Activated T-helper 17 cell treated with anti-CD3 and anti-CD28 coated beads, Interleukin-2, amount 50 U/mL, for 72 hours (primary cell): Measurements from ENCODE around the gene KIAA1671. TPM values are rescaled to one million over a fixed set of nuclear protein-coding genes. Genes with fewer than 3 reads are reported as not detected.

Source experiments
- ATAC-seq: fragments of 150-1000 bp; cut with Tn5 transposase; replicated peaks from 2 replicates; pipeline ENCODE4 v1.10.0; 2021; ENCODE audit warnings: mild to moderate bottlenecking, moderate library complexity
- H3K27ac Mint-ChIP-seq: one replicate; pipeline ENCODE4 v1.8.0; 2022; ENCODE audit warnings: mixed read lengths
- H3K27me3 Mint-ChIP-seq: one replicate; pipeline ENCODE4 v1.8.0; 2022; ENCODE audit warnings: mixed read lengths
- H3K36me3 Mint-ChIP-seq: one replicate; pipeline ENCODE4 v1.8.0; 2022; ENCODE audit warnings: low read depth, mild to moderate bottlenecking, mixed read lengths
- H3K4me1 Mint-ChIP-seq: one replicate; pipeline ENCODE4 v1.8.0; 2022; ENCODE audit warnings: mixed read lengths
- H3K4me3 Mint-ChIP-seq: one replicate; pipeline ENCODE4 v1.8.0; 2022; ENCODE audit warnings: mild to moderate bottlenecking, mixed read lengths
- H3K9me3 Mint-ChIP-seq: one replicate; pipeline ENCODE4 v1.8.0; 2022; ENCODE audit warnings: mixed read lengths
- total RNA-seq, 2 donors: library from RNA; stranded (reverse); gene quantifications; one replicate each; pipeline ENCODE4 v1.2.3, GENCODE V29; 2022

KIAA1671 gene
- total RNA-seq, 2 donors from 2014 or later = 5.9 to 6.0 TPM

DNA sequence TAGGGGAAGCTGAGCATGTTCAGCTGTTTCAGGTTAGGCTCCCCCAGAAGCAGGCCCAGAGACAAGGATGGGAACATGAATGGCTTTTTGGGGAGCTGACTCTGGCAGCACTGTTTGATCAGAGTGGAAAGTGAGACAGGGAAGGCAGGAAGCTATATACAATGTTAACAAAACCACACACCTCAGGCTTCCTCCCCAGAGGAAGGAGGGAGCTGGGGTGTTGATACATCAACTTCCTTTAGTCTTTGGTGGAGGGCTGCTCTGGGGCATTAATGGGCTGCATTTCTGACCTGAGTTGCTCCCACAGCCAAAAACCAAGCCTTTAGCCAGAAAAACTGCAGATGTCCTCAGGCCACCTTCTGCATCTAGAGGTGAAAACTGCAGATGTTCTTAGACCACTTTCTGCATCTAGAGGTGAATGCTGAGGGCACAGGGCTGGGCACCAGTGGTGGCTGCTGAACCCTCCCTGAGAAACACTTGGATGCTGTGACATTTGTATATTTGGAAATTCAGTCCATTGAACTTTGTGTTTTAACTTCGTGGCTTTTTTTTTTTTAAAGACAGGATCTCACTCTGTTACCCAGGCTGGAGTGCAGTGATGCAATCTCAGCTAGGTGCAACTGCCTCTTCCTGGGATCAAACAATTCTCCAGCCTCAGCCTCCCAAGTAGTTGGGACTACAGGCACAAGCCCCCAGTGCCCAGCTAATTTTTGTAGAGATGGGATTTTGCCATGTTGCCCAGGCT is 49.9 kb downstream of the KIAA1671 start:
- Mint-ChIP-seq H3K36me3 (no peaks in the 10 kb centered on the region), H3K27ac (no peak overlapping the region), H3K9me3 (no peaks in the 10 kb centered on the region), H3K4me3 (no peak overlapping the region), H3K27me3 (peaks cover 2% of the 10 kb centered on the region), H3K4me1 (no peaks in the 10 kb centered on the region)
- no peak for ATAC-seq

DNA sequence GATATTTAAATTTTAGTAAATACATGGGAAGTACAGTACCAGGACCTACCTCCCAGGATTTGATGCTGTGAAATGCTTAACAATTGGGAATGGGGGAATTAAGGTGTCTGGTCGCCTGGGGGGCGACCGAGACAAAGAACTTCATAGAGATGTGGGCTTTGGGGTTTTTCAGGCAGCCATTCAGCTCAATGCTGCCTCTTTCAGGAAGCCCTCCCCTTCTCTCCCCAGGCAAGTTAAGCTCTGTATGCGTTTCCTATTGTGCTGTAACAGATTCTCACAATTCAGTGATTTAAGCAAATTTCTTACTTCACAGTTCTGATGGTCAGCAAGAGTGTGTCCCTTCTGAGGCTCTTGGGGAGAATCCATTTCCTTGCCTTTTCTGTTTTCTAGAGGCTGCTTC is 53.8 kb downstream of the KIAA1671 start:
- Mint-ChIP-seq H3K27ac (no peak overlapping the region), H3K27me3 (no peaks in the 10 kb centered on the region), H3K9me3 (no peaks in the 10 kb centered on the region), H3K4me1 (no peaks in the 10 kb centered on the region), H3K36me3 (no peaks in the 10 kb centered on the region), H3K4me3 (no peak overlapping the region)
- no peak for ATAC-seq

DNA sequence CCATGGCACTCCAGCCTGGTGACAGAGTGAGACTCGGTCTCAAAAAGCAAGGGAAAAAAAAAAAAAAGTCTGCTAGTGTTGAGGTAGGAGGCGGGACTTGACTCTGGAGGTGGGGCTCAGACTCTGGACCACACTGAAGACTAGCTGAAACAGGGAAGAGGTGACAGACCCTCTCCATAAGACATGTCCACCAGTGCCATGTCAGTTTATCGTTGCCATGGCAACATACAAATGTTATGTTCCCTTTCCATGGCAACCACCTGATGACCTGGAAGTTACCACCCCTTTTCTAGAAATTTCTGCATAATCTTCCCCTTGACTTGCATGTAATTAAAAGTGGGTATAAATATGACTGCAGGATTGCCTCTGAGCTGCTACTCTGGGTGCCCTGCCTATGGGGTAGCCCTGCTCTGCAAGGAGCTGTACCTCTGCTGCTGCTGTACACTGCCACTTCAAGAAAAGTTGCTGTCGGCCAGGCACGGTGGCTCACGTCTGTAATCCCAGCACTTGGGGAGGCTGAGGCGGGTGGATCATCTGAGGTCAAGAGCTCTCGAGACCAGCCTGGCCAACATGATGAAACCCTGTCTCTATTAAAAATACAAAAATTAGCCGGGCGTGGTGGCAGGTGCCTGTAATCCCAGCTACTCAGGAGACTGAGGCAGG is 55.1 kb downstream of the KIAA1671 start:
- H3K4me3 Mint-ChIP-seq = no peak overlapping the region
- H3K36me3 Mint-ChIP-seq = no peaks in the 10 kb centered on the region
- ATAC-seq = no peak
- no peaks in the 10 kb centered on the region for H3K27me3 Mint-ChIP-seq
- no peaks in the 10 kb centered on the region for H3K9me3 Mint-ChIP-seq
- H3K27ac Mint-ChIP-seq = no peak overlapping the region
- H3K4me1 Mint-ChIP-seq = no peaks in the 10 kb centered on the region

GRCh38 chr22:25008666-25009065 is 56.1 kb downstream of the KIAA1671 start:
- no peaks in the 10 kb centered on the region for H3K9me3 Mint-ChIP-seq
- no peaks in the 10 kb centered on the region for H3K36me3 Mint-ChIP-seq
- no peak for ATAC-seq
- H3K27ac Mint-ChIP-seq = no peak overlapping the region
- H3K27me3 Mint-ChIP-seq = no peaks in the 10 kb centered on the region
- H3K4me1 Mint-ChIP-seq = no peaks in the 10 kb centered on the region
- no peak overlapping the region for H3K4me3 Mint-ChIP-seq

DNA sequence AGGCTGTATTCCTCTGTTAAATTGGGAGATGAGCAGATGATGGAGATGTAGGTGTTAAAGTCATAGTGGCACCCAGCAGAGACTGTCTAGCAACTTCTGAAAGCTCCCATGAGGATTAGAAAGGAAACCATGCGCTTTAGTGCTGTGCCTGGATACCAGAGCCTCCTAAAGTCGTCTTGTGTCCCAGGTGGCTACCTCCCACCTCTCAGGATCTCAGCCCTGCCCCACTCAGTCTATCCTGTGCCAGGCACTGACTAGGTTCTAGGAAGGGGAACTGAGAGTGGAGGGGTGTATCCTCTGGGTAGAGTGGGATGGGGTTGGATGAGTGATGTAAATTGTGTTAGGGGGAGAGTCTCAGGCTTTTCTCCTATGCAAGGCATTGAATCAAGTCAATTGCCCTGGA is 60.2 kb downstream of the KIAA1671 start:
- Mint-ChIP-seq H3K4me1 (no peaks in the 10 kb centered on the region), H3K9me3 (no peaks in the 10 kb centered on the region), H3K4me3 (no peak overlapping the region), H3K36me3 (no peaks in the 10 kb centered on the region), H3K27me3 (no peaks in the 10 kb centered on the region), H3K27ac (no peak overlapping the region)
- no peak for ATAC-seq

- H3K36me3 Mint-ChIP-seq = no peaks in the 10 kb centered on the region
- H3K4me3 Mint-ChIP-seq = no peak overlapping the region
- H3K27me3 Mint-ChIP-seq = no peaks in the 10 kb centered on the region
- no peaks in the 10 kb centered on the region for H3K9me3 Mint-ChIP-seq
- H3K4me1 Mint-ChIP-seq = no peaks in the 10 kb centered on the region
- no peak overlapping the region for H3K27ac Mint-ChIP-seq
- ATAC-seq = no peak
Measured at GRCh38 chr22:25013607-25014006, 61.1 kb downstream of the KIAA1671 start.

DNA sequence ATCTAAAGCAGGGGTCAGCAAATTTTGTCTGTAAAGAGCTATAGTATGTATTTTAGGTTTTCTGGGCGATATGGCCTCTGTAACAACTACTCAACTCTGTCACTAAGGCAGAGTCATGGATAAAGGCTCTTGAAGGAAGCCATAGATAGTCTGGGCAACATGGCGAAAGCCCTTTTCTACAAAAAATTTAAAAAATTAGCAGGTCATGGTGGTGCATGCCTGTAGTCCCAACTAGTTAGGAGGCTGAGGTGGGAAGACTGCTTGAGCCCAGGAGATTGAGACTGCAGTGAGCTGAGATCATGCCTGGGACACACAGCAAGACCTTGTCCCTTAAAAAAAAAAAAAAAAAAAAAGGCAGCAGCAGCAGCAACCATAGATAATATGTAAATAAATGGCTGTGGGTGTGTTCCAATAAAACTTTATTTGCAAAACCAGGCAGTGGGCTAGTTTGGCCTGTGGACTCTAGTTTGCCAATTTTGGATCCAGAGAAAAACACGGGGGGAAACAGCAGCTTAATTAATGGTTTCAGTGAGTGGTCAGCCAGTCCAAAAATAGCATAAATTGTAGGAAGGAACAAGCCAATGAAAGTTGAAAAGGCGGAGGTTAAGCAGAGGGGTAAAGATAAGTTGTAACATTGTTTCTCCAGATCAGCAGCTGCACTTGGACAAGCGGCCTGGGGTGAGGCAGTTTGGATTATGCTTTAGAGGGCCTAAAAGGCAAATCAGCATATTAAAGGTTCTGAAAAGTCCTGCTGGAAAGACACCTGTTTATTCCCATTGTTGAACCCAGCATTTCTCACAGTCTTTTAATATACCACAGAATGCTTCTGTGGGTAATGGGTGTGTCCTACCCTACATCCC is 62.6 kb downstream of the KIAA1671 start:
- no peak for ATAC-seq
- Mint-ChIP-seq H3K9me3 (no peaks in the 10 kb centered on the region), H3K4me3 (no peak overlapping the region), H3K4me1 (no peaks in the 10 kb centered on the region), H3K27ac (no peak overlapping the region), H3K36me3 (no peaks in the 10 kb centered on the region), H3K27me3 (peaks cover 4% of the 10 kb centered on the region)

GRCh38 chr22:25016311-25016710 is 63.8 kb downstream of the KIAA1671 start:
- Mint-ChIP-seq H3K4me3 (no peak overlapping the region), H3K27ac (no peak overlapping the region), H3K4me1 (no peaks in the 10 kb centered on the region), H3K9me3 (no peaks in the 10 kb centered on the region), H3K27me3 (peaks cover 10% of the 10 kb centered on the region), H3K36me3 (no peaks in the 10 kb centered on the region)
- no peak for ATAC-seq

- no peak overlapping the region for H3K27ac Mint-ChIP-seq
- H3K9me3 Mint-ChIP-seq = no peaks in the 10 kb centered on the region
- no peak for ATAC-seq
- H3K4me1 Mint-ChIP-seq = no peaks in the 10 kb centered on the region
- H3K4me3 Mint-ChIP-seq = no peak overlapping the region
- H3K27me3 Mint-ChIP-seq = peaks cover 10% of the 10 kb centered on the region
- no peaks in the 10 kb centered on the region for H3K36me3 Mint-ChIP-seq
Measured at GRCh38 chr22:25018009-25018408, 65.5 kb downstream of the KIAA1671 start.

- ATAC-seq = no peak
- H3K4me3 Mint-ChIP-seq = no peak overlapping the region
- H3K4me1 Mint-ChIP-seq = no peaks in the 10 kb centered on the region
- H3K27ac Mint-ChIP-seq = no peak overlapping the region
- H3K9me3 Mint-ChIP-seq = no peaks in the 10 kb centered on the region
- H3K36me3 Mint-ChIP-seq = no peaks in the 10 kb centered on the region
- peaks cover 10% of the 10 kb centered on the region for H3K27me3 Mint-ChIP-seq
Measured at GRCh38 chr22:25019427-25020184, 67.1 kb downstream of the KIAA1671 start.

GRCh38 chr22:25021409-25021808 is 68.9 kb downstream of the KIAA1671 start:
- no peak overlapping the region for H3K27ac Mint-ChIP-seq
- peaks cover 6% of the 10 kb centered on the region for H3K4me1 Mint-ChIP-seq
- no peaks in the 10 kb centered on the region for H3K9me3 Mint-ChIP-seq
- H3K4me3 Mint-ChIP-seq = no peak overlapping the region
- H3K27me3 Mint-ChIP-seq = peaks cover 10% of the 10 kb centered on the region
- ATAC-seq = no peak
- H3K36me3 Mint-ChIP-seq = no peaks in the 10 kb centered on the region

DNA sequence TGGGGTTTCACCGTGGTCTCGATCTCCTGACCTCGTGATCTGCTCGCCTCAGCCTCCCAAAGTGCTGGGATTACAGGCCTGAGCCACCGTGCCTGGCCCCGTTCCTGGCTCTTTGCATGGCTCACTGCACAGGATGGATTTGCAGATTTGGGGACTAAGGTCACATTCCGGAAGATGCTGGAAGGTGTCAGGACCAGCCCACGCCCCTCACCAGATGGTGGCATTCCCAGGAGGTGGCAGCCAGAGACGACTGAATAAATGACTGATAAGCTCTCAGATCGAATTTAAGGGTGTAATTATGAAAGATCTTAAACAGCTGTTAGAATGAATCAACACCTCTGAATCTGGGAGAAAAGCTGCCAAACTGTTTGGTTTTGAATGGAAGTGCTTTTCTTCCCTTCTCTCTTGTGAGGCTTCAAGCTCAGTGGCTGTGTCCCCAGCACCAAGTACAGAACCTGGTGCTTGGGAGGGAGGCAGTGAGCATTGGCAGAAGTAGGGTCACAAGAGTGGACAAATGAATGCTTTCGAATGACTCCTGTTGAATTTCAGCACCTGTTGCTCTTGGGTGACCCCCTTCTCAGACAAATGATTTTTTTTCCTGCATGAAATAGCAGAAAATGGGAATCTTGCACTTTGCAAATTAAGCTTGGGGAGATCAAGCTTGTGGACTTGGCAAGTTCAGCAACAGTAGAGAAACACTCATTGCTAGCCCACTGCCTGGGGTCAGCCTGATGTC is 69.6 kb downstream of the KIAA1671 start:
- Mint-ChIP-seq H3K27me3 (peaks cover 10% of the 10 kb centered on the region), H3K27ac (no peak overlapping the region), H3K4me1 (peaks cover 12% of the 10 kb centered on the region), H3K36me3 (no peaks in the 10 kb centered on the region), H3K4me3 (no peak overlapping the region), H3K9me3 (no peaks in the 10 kb centered on the region)
- ATAC-seq = no peak

GRCh38 chr22:25023879-25024278 is 71.4 kb downstream of the KIAA1671 start:
- Mint-ChIP-seq H3K4me3 (no peak overlapping the region), H3K4me1 (peaks cover 14% of the 10 kb centered on the region), H3K36me3 (no peaks in the 10 kb centered on the region), H3K27ac (no peak overlapping the region), H3K27me3 (peaks cover 10% of the 10 kb centered on the region), H3K9me3 (no peaks in the 10 kb centered on the region)
- no peak for ATAC-seq

GRCh38 chr22:25024895-25025294 is 72.4 kb downstream of the KIAA1671 start:
- Mint-ChIP-seq H3K27ac (no peak overlapping the region), H3K36me3 (no peaks in the 10 kb centered on the region)

More at GRCh38 chr22:25024895-25025294, 72.4 kb downstream of the KIAA1671 start:
- Mint-ChIP-seq H3K4me1 (peaks cover 14% of the 10 kb centered on the region), H3K27me3 (peaks cover 6% of the 10 kb centered on the region), H3K9me3 (no peaks in the 10 kb centered on the region), H3K4me3 (no peak overlapping the region)
- ATAC-seq = no peak
